ENCODE results near the gene P2RX3. TPM values are rescaled to one million over a fixed set of nuclear protein-coding genes. Genes with fewer than 3 reads are reported as not detected.

P2RX3 gene
- total RNA-seq, 1 donor from 2014 or later, result not detected

DNA sequence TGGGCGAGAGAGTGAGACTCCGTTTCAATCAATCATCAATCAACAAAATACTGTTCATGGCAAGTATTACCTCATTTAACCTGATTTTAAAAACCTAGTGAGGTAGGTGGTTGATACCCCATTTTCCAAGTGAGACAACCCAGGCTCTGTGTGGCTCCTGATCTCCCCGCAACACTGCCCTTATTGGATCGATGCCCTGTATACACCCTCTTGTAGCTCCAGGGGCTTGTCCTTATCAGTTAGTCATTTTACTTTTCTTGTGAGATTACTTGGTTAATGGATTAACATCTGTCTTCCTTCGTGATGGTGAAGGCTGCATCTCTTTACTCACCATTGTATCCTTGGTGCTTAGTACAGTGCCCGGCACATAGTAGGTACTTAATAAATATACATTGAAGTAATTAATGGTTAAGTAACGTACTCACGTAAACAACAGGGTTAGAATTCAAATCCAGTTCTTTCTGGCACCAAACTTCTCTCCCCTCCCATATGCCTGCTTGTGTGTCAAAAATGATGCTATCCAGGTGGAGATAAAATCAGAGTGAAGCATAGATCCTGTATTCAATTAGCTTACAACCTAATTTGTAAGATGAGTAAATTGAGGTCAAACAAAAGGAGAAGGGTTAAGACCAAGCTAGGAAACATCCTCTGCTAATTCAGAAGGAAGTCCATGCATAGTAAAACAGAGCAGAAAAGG, 54.1 kb downstream of the P2RX3 start:
- TF ChIP-seq, protein P1, sequence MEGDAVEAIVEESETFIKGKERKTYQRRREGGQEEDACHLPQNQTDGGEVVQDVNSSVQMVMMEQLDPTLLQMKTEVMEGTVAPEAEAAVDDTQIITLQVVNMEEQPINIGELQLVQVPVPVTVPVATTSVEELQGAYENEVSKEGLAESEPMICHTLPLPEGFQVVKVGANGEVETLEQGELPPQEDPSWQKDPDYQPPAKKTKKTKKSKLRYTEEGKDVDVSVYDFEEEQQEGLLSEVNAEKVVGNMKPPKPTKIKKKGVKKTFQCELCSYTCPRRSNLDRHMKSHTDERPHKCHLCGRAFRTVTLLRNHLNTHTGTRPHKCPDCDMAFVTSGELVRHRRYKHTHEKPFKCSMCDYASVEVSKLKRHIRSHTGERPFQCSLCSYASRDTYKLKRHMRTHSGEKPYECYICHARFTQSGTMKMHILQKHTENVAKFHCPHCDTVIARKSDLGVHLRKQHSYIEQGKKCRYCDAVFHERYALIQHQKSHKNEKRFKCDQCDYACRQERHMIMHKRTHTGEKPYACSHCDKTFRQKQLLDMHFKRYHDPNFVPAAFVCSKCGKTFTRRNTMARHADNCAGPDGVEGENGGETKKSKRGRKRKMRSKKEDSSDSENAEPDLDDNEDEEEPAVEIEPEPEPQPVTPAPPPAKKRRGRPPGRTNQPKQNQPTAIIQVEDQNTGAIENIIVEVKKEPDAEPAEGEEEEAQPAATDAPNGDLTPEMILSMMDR (IDR thresholded peaks at IDR 0.05), result no peak
- Mint-ChIP-seq H3K4me3 (ENCODE audit: unreplicated experiment) (no peak overlapping the region), H3K27ac (ENCODE audit: unreplicated experiment) (no peak overlapping the region), H3K4me1 (ENCODE audit: unreplicated experiment) (peaks cover under 1% of the 10 kb centered on the region), H3K9me3 (ENCODE audit: unreplicated experiment) (no peaks in the 10 kb centered on the region), H3K27me3 (ENCODE audit: unreplicated experiment) (peaks cover 44% of the 10 kb centered on the region), H3K36me3 (ENCODE audit: unreplicated experiment) (no peaks in the 10 kb centered on the region)
- DNase-seq (ENCODE audit: extremely low spot score, unreplicated experiment), result no peak

DNA sequence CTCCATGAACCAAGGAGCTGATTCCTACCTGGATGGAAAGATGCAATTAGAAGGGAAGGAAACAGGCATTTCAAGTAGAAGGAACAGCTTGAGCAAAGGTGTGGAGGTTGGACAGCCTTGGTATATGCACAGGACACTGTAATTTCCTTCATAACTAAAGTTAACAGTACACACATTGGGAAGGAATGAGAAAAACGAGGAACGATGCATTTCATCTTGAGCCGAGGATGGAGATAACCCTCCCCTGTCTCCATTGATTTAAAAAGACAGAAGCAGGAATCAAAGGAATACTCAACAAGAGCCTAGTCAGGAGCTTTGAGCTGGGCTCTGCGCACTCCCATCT, 54.6 kb downstream of the P2RX3 start:
- peaks cover 44% of the 10 kb centered on the region for H3K27me3 Mint-ChIP-seq (ENCODE audit: unreplicated experiment)
- no peaks in the 10 kb centered on the region for H3K4me1 Mint-ChIP-seq (ENCODE audit: unreplicated experiment)
- no peaks in the 10 kb centered on the region for H3K36me3 Mint-ChIP-seq (ENCODE audit: unreplicated experiment)
- TF ChIP-seq, protein P1 (IDR thresholded peaks at IDR 0.05), result no peak
- DNase-seq (ENCODE audit: extremely low spot score, unreplicated experiment), result no peak
- no peak overlapping the region for H3K27ac Mint-ChIP-seq (ENCODE audit: unreplicated experiment)
- H3K9me3 Mint-ChIP-seq (ENCODE audit: unreplicated experiment), result no peaks in the 10 kb centered on the region
- no peak overlapping the region for H3K4me3 Mint-ChIP-seq (ENCODE audit: unreplicated experiment)

DNA sequence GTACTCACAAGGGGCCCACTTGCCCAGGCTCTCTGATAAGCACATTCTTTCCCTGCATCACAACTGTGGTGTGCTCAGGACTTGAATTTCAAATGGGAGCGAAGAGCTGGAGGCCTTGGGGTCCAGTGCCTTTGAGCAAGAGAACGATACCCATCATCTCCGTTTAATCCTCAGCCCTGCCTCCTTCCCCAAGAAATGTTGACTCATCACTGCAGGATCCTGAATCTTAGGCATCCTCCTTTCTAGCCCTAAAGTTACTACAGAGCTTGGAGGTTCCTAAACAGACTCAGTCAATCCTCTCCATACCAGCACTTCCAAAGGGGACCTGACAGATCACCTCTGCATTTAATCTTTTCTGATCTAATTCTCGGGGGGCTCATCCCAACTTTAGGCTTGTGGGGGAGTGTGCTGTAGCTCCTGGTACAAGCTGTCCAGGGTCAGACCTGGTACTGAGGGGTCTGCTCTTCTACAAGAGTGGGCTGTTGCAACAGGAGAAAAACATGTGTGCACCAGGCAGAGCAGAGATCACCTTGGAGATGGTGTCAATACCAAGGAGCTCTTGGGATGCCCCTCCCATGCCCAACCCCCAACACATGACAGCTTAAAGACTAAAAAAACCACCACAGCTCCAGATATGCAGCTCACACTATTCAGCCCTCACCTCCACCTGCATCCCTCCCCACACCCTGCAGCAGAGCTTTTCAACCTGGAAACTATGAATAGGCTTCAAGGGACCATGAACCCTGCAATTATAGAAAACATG, 56.2 kb downstream of the P2RX3 start:
- peaks cover 38% of the 10 kb centered on the region for H3K27me3 Mint-ChIP-seq (ENCODE audit: unreplicated experiment)
- no peak for DNase-seq (ENCODE audit: extremely low spot score, unreplicated experiment)
- no peak overlapping the region for H3K4me3 Mint-ChIP-seq (ENCODE audit: unreplicated experiment)
- TF ChIP-seq, protein P1 (IDR thresholded peaks at IDR 0.05), result no peak
- no peaks in the 10 kb centered on the region for H3K36me3 Mint-ChIP-seq (ENCODE audit: unreplicated experiment)
- H3K9me3 Mint-ChIP-seq (ENCODE audit: unreplicated experiment), result no peaks in the 10 kb centered on the region
- no peaks in the 10 kb centered on the region for H3K4me1 Mint-ChIP-seq (ENCODE audit: unreplicated experiment)
- H3K27ac Mint-ChIP-seq (ENCODE audit: unreplicated experiment), result no peak overlapping the region

DNA sequence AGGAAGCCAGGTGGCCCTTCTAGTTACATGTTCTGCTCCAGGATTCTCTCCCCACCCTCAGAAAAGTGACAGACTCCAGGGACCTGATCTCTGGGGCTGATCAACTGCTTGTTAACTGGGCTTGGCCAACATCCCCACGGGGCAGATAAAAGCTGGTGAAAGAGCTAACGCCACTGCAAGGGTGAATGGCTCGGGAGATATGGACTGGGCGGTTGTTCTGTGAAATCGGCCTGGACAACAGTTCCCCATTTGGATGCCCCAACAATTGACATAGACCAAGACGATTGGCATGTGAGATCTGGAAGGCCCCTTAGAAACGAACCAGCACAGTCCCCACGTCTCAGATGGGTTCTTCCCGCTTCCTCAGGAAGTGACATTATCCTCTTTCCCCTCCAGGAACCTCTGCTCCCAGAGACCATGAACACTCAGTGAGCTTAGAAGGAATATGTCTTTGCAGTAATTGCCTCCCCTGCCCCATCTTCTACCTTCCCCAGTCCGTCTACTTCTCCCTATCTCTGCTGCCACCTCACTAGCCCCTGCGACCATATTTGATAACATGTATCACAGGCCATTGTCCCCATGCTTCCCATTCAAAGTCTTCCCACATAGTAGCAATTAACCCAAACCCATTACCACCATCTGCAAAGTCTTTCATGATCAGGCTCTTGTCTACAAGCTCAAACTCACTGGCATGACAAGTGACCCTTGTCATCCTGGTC, 57.9 kb downstream of the P2RX3 start:
- no peak overlapping the region for H3K4me3 Mint-ChIP-seq (ENCODE audit: unreplicated experiment)
- H3K9me3 Mint-ChIP-seq (ENCODE audit: unreplicated experiment), result no peaks in the 10 kb centered on the region
- peaks cover 21% of the 10 kb centered on the region for H3K27me3 Mint-ChIP-seq (ENCODE audit: unreplicated experiment)
- DNase-seq (ENCODE audit: extremely low spot score, unreplicated experiment), result no peak
- no peaks in the 10 kb centered on the region for H3K4me1 Mint-ChIP-seq (ENCODE audit: unreplicated experiment)
- H3K36me3 Mint-ChIP-seq (ENCODE audit: unreplicated experiment), result no peaks in the 10 kb centered on the region
- TF ChIP-seq, protein P1 (IDR thresholded peaks at IDR 0.05), result no peak
- no peak overlapping the region for H3K27ac Mint-ChIP-seq (ENCODE audit: unreplicated experiment)

DNA sequence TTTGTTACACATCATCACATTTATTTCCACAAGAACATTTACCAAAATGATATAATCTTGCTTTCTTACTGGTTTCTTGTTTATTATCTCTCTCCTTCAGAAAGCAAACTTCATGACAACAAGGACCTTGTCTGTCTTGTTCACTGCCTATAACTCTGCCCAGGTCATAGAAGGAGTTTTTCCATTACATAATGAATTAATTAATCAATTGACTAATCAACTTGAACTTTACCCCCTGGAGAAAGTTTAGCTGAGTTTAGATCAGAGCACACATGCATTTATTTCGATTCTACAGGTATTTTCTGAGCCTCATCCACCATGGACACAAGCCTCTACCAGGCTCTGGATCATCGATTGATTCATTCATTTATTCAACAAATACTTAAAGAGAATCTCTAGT, 58.6 kb downstream of the P2RX3 start:
- Mint-ChIP-seq H3K4me1 (ENCODE audit: unreplicated experiment) (no peaks in the 10 kb centered on the region), H3K27me3 (ENCODE audit: unreplicated experiment) (peaks cover 16% of the 10 kb centered on the region), H3K9me3 (ENCODE audit: unreplicated experiment) (no peaks in the 10 kb centered on the region), H3K27ac (ENCODE audit: unreplicated experiment) (no peak overlapping the region), H3K4me3 (ENCODE audit: unreplicated experiment) (no peak overlapping the region), H3K36me3 (ENCODE audit: unreplicated experiment) (no peaks in the 10 kb centered on the region)
- TF ChIP-seq, protein P1 (IDR thresholded peaks at IDR 0.05), result no peak
- DNase-seq (ENCODE audit: extremely low spot score, unreplicated experiment), result no peak

Measured in osteocyte (in vitro differentiated cells).